Transverse colon (tissue), 3 donors: ENCODE data around the gene AHNAK.

Experiments
- POLR2A ChIP-seq: fragments of 450-650 bp; IDR thresholded peaks from one replicate; pipeline ENCODE4 v1.6.1; 2016; ENCODE audit warnings: antibody characterized with exemption, mild to moderate bottlenecking, moderate library complexity
- TF ChIP-seq, protein P1 (sequence below), 5 experiments: fragments of 200-600 bp in 3 of 5; fragments of 450-650 bp in 2 of 5; sonication (generic) in 3 of 5; IDR thresholded peaks; 1 replicate in 2 of 5; 2 replicates in 3 of 5; pipeline ENCODE4 v1.5.1; 2016 to 2017; ENCODE audit warnings: antibody characterized with exemption in 5 of 5, inconsistent platforms in 3 of 5, mild to moderate bottlenecking in 2 of 5, moderate library complexity in 1 of 5

DNA sequence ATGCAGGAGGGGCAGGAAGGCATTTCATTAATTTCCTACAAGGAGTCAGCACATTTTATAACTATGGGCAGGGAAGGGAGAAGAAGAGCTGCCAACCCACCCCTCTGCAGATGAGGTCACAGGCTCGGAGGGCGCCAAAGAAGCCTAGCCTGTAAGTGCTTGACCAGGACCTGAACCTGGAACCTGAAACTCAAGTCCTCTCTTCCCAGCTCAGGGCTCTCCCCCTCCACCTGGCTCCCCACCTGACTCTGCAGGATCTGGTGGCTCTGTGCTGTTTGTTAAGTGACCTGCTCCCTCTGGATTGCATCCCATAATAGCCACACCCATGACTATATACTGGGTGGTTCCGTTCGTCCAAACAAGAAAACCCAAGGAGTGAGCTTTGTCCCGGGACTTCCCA, 100.5 kb downstream of the AHNAK start:
- TF ChIP-seq, protein P1, sequence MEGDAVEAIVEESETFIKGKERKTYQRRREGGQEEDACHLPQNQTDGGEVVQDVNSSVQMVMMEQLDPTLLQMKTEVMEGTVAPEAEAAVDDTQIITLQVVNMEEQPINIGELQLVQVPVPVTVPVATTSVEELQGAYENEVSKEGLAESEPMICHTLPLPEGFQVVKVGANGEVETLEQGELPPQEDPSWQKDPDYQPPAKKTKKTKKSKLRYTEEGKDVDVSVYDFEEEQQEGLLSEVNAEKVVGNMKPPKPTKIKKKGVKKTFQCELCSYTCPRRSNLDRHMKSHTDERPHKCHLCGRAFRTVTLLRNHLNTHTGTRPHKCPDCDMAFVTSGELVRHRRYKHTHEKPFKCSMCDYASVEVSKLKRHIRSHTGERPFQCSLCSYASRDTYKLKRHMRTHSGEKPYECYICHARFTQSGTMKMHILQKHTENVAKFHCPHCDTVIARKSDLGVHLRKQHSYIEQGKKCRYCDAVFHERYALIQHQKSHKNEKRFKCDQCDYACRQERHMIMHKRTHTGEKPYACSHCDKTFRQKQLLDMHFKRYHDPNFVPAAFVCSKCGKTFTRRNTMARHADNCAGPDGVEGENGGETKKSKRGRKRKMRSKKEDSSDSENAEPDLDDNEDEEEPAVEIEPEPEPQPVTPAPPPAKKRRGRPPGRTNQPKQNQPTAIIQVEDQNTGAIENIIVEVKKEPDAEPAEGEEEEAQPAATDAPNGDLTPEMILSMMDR (IDR thresholded peaks at IDR 0.05): no peak
- no peak for TF ChIP-seq POLR2A
